Activated T-helper 2 cell treated with anti-CD3 and anti-CD28 coated beads, Interferon-gamma antibody, Interleukin-2, Interleukin-4, amounts not matched to agents 10 μg/mL and 5 μg/mL and 100 μg/mL, durations not matched to agents 14 hours and 24 hours and 36 hours (primary cell): Measurements from ENCODE around the gene SESN1. TPM values are rescaled to one million over a fixed set of nuclear protein-coding genes. Genes with fewer than 3 reads are reported as not detected.

ENCODE experiments used
- DNase-seq: peaks from one replicate; pipeline ENCODE4 v3.0.0; 2021; ENCODE audit warnings: low spot score
- H3K27ac Mint-ChIP-seq: one replicate; pipeline ENCODE4 v1.8.0; 2021; ENCODE audit warnings: mixed read lengths
- H3K27me3 Mint-ChIP-seq: one replicate; pipeline ENCODE4 v1.8.0; 2021; ENCODE audit warnings: low read depth, mixed read lengths
- H3K36me3 Mint-ChIP-seq: one replicate; pipeline ENCODE4 v1.8.0; 2021; ENCODE audit warnings: low read depth, mixed read lengths
- H3K4me1 Mint-ChIP-seq: one replicate; pipeline ENCODE4 v1.8.0; 2021; ENCODE audit warnings: low read depth, mixed read lengths
- H3K4me3 Mint-ChIP-seq: one replicate; pipeline ENCODE4 v1.8.0; 2021; ENCODE audit warnings: low read depth, mild to moderate bottlenecking, moderate library complexity, mixed read lengths
- H3K9me3 Mint-ChIP-seq: one replicate; pipeline ENCODE4 v1.8.0; 2021; ENCODE audit warnings: mixed read lengths
- intact Hi-C: fragments of 100-400 bp; cut with micrococcal nuclease; formaldehyde crosslinking; loops from one replicate; pipeline ENCODE4 v1.15.1; 2023
- total RNA-seq: library from RNA; stranded (reverse); gene quantifications from 2 replicates; pipeline ENCODE4 v1.2.3, GENCODE V29; 2022

Gene SESN1
- total RNA-seq, 1 donor from 2014 or later = 7.3 TPM

DNA sequence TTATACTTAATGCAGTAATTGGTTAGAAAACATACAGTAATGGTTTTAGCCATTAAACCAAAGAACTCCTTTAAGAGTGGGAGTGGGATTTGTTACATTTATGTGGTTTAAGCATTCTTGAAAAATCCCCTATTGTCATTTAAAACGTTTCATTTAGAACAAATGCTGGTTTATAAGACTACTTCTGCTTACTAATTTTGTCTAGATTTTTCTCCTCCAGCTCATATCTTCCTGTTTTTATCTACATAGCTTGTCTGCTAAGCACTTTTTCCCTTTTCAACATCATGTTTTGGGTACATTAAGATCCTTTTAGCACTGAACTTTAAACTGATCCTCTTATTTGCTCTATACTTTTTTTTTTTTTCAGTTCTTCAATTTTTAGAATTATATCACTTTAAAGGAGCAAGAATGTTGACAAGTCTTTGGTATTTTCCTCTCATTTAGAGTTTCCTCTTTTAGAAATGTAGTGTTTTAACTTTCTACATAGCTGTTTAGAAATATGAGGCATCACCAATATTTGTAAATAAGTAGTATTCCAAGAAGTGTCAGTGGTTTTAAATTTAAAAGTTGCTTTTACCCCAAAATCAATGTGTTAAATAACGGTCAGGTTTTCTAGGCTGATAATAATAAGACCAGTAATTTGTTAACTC is 80.9 kb downstream of the SESN1 start:
- Mint-ChIP-seq H3K36me3 (no peaks in the 10 kb centered on the region), H3K27me3 (no peaks in the 10 kb centered on the region), H3K4me1 (peaks cover 29% of the 10 kb centered on the region), H3K27ac (peak overlapping the region; percentile 64), H3K9me3 (no peaks in the 10 kb centered on the region), H3K4me3 (no peak overlapping the region)
- intact Hi-C loops = loop anchor here (5.0 kb wide), 1 partner anchor 44 kb away; no protein-coding TSS in a partner anchor
- no peak for DNase-seq

DNA sequence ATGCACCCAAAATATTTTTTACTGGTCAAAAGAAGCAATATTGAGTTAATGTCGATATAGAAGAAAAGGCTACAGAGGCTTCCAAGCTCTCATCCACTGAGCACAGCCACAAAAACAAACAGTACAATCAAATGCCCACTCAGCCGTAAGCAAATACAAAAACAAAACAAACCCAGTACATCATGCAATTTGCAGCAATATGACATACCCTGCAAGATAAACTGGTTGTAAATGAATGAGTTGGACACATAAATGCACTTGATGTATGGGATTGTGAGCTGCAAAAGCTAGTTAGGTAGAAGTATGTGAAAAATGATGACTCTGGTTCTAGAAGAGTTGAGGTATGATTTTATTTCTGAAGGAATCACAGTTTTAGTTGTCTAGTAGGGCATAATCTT is 83.9 kb downstream of the SESN1 start:
- no peaks in the 10 kb centered on the region for H3K27me3 Mint-ChIP-seq
- H3K9me3 Mint-ChIP-seq = no peaks in the 10 kb centered on the region
- H3K36me3 Mint-ChIP-seq = peaks cover 10% of the 10 kb centered on the region
- no peak for DNase-seq
- peaks cover 54% of the 10 kb centered on the region for H3K4me1 Mint-ChIP-seq
- no peak overlapping the region for H3K4me3 Mint-ChIP-seq
- intact Hi-C loops = loop anchor here (5.0 kb wide), 1 partner anchor 47 kb away; no protein-coding TSS in a partner anchor
- H3K27ac Mint-ChIP-seq = no peak overlapping the region

- Mint-ChIP-seq H3K27ac (peak overlapping the region; percentile 84), H3K27me3 (no peaks in the 10 kb centered on the region), H3K36me3 (peaks cover 10% of the 10 kb centered on the region), H3K4me3 (peak overlapping the region; percentile 89), H3K9me3 (no peaks in the 10 kb centered on the region), H3K4me1 (peaks cover 53% of the 10 kb centered on the region)
- intact Hi-C loops = loop anchor here (1.0 to 5.0 kb wide), 10 partner anchors 47 to 447 kb away; partner anchors contain the start of genes ARMC2, CEP57L1, MICAL1 and SESN1
- DNase-seq = no peak
These were observed 84.5 kb downstream of the SESN1 start for GRCh38 chr6:109009962-109010704.

GRCh38 chr6:109009236-109009961 is 85.2 kb downstream of the SESN1 start:
- H3K4me3 Mint-ChIP-seq = peak overlapping the region; percentile 89
- H3K36me3 Mint-ChIP-seq = peaks cover 10% of the 10 kb centered on the region
- H3K27ac Mint-ChIP-seq = peak overlapping the region; percentile 84
- intact Hi-C loops = loop anchor here (1.0 to 5.0 kb wide), 9 partner anchors 67 to 448 kb away; partner anchors contain the start of genes ARMC2, CEP57L1, MICAL1 and SESN1
- H3K9me3 Mint-ChIP-seq = no peaks in the 10 kb centered on the region
- peak; percentile 84 for DNase-seq
- peaks cover 54% of the 10 kb centered on the region for H3K4me1 Mint-ChIP-seq
- H3K27me3 Mint-ChIP-seq = no peaks in the 10 kb centered on the region

DNA sequence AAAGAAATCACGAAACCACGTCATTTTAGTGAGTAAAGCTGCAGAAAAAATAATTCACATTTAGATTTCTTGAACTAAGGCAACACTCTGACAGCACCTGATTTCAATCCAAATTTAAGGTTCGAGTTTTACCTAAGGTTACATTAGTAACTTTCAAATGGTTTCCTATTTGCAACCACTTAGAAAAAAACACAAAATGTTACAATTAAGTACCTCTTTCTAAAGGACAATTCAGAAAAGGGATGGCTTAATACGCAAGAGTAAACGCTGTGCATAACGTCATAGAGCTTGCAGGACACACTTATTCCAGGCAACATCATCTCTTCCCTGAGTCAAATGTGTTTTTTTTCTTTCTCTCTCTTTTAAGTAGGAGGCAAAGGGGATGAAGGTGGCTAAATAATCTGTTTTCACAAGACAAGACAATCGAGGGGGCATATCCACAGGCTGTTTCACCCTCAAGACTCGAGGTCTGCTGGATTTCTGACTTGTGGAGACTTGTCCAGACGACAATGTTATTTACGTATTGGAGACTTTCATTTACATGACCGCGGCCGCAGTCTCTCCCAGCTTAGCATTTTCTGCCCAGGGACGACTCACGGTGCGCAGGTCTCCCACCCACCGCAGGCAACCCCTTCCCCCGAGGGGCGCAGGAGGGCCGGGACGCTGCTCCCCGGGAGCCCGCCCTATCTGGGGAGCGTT is 86.0 kb downstream of the SESN1 start:
- Mint-ChIP-seq H3K9me3 (no peaks in the 10 kb centered on the region), H3K27me3 (no peaks in the 10 kb centered on the region), H3K4me3 (peak overlapping the region; percentile 90), H3K4me1 (peaks cover 48% of the 10 kb centered on the region), H3K27ac (peak overlapping the region; percentile 86), H3K36me3 (peaks cover 10% of the 10 kb centered on the region)
- intact Hi-C loops = loop anchor here (1.0 to 5.0 kb wide), 10 partner anchors 66 to 449 kb away; partner anchors contain the start of genes ARMC2, CEP57L1, MICAL1 and SESN1
- DNase-seq = no peak

DNA sequence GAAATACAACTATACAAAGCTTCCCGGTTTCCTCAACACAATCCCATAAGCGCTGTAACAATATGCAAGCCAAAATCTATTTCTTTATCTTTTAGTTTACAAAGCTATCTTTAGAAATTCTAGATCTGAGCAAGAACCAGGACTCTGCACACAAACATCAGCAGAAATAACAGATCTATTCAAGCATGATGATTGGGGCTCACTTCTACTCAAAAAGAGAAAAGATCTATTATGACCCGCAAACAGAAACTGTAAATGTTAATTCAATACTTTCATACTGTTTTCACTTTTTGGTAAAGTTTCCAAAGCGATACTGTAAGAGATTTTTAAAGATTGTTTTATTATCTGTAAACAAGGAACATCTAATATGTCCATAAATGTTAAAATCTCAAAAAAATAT is 86.6 kb downstream of the SESN1 start:
- H3K27ac Mint-ChIP-seq = peak overlapping the region; percentile 64
- H3K4me1 Mint-ChIP-seq = peaks cover 44% of the 10 kb centered on the region
- H3K9me3 Mint-ChIP-seq = no peaks in the 10 kb centered on the region

DNA sequence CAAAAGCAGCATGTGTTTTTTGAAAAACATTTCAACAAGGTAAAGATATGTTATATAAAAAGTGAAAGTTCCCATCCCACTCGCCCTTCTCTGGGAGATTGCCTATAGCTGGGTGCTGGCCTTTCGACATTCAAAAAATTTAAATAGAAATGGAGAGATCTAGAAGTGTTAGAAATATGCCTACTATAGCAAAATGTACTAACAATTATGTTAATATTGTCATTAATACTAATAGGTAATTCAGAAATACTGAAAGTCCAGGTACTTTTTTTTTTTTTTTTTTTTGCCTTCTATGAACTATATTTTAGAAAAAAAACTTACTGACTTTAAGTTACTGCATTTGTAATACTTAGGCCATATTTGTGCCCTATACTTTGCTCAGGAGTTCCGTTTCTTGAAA is 87.1 kb downstream of the SESN1 start:
- peaks cover 10% of the 10 kb centered on the region for H3K36me3 Mint-ChIP-seq
- no peaks in the 10 kb centered on the region for H3K9me3 Mint-ChIP-seq
- intact Hi-C loops = loop anchor here (5.0 kb wide), 2 partner anchors 110 to 450 kb away; partner anchors contain the start of gene MICAL1
- no peaks in the 10 kb centered on the region for H3K27me3 Mint-ChIP-seq
- H3K27ac Mint-ChIP-seq = peak overlapping the region; percentile 24
- H3K4me3 Mint-ChIP-seq = peak overlapping the region; percentile 90
- no peak for DNase-seq
- H3K4me1 Mint-ChIP-seq = peaks cover 45% of the 10 kb centered on the region

More for the DNA sequence above, 86.6 kb downstream of the SESN1 start:
- peak overlapping the region; percentile 90 for H3K4me3 Mint-ChIP-seq
- no peaks in the 10 kb centered on the region for H3K27me3 Mint-ChIP-seq
- no peak for DNase-seq
- intact Hi-C loops = loop anchor here (1.0 to 5.0 kb wide), 8 partner anchors 65 to 449 kb away; partner anchors contain the start of genes CEP57L1, MICAL1 and SESN1
- peaks cover 10% of the 10 kb centered on the region for H3K36me3 Mint-ChIP-seq

- Mint-ChIP-seq H3K4me3 (peak overlapping the region; percentile 59), H3K9me3 (no peaks in the 10 kb centered on the region), H3K36me3 (peaks cover 10% of the 10 kb centered on the region), H3K27me3 (no peaks in the 10 kb centered on the region), H3K4me1 (peaks cover 45% of the 10 kb centered on the region), H3K27ac (no peak overlapping the region)
- intact Hi-C loops = loop anchor here (5.0 kb wide), 2 partner anchors 110 to 450 kb away; partner anchors contain the start of gene MICAL1
- no peak for DNase-seq
These were observed 87.8 kb downstream of the SESN1 start for GRCh38 chr6:109006818-109007217.

GRCh38 chr6:109002882-109003281 is 91.8 kb downstream of the SESN1 start:
- intact Hi-C loops = no loop called here
- H3K36me3 Mint-ChIP-seq = peaks cover 32% of the 10 kb centered on the region
- no peaks in the 10 kb centered on the region for H3K27me3 Mint-ChIP-seq
- no peak overlapping the region for H3K27ac Mint-ChIP-seq
- no peaks in the 10 kb centered on the region for H3K9me3 Mint-ChIP-seq
- no peak overlapping the region for H3K4me3 Mint-ChIP-seq
- peaks cover 27% of the 10 kb centered on the region for H3K4me1 Mint-ChIP-seq
- DNase-seq = no peak

- Mint-ChIP-seq H3K27ac (no peak overlapping the region), H3K4me3 (no peak overlapping the region), H3K9me3 (no peaks in the 10 kb centered on the region), H3K36me3 (peaks cover 37% of the 10 kb centered on the region), H3K27me3 (no peaks in the 10 kb centered on the region), H3K4me1 (peaks cover 21% of the 10 kb centered on the region)
- intact Hi-C loops = no loop called here
- DNase-seq = no peak
These were observed 92.5 kb downstream of the SESN1 start for GRCh38 chr6:109002051-109002697.

DNA sequence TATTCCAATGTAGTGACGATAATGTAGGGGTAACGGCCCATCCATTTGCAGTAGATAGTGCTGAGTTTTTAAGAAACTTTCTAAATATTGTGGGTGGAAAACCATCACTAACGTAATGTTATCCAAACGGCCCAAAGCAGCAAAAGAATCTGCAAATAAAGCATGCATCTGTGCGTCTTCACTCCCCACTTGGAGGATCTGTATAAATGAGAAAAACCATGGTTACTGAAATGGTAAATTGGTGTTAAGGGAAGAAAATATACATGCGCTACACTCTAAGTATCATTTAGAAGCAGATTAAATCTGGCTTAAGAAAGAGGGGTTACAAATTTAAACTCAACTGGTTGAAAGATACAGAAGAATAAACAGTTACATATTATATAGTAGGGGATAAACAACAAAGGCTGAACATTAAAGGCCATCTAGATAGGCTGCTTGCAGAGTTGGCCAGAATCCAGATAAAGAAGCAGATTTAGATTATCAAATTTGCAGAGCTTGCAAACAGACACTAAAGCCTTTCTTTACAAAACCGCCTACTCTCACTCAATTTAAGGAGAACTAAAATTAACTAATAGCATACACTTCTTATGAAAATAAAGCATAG is 93.3 kb downstream of the SESN1 start:
- Mint-ChIP-seq H3K36me3 (peaks cover 33% of the 10 kb centered on the region), H3K27me3 (no peaks in the 10 kb centered on the region), H3K4me3 (no peak overlapping the region), H3K27ac (no peak overlapping the region), H3K9me3 (no peaks in the 10 kb centered on the region), H3K4me1 (peaks cover 13% of the 10 kb centered on the region)
- intact Hi-C loops = no loop called here
- no peak for DNase-seq
